HG03457 (cell line): ENCODE results near the gene NUMBL.
"Not testable (repeated sequence)": the region's sequence is repeated elsewhere in the genome, so short reads cannot be mapped to it uniquely, and the experiment has no call there.

Experiments
- ATAC-seq: cut with Tn5 transposase; IDR thresholded peaks from one replicate; pipeline ENCODE4 v1.9.1; 2021; ENCODE audit warnings: moderate number of reproducible peaks; ENCODE audit not compliant: unreplicated experiment

The NUMBL gene

GRCh38 chr19:40690050-40690692 is at the start of gene NUMBL:
Gene NUMBL (minus strand): TSS chr19:40690651. CDS start chr19:40690483, 168 bp downstream.
- ATAC-seq = peak; percentile 5

- ATAC-seq = no peak
Observed at GRCh38 chr19:40739030-40739839, 48.8 kb upstream of the NUMBL start.

- no peak for ATAC-seq
Observed at GRCh38 chr19:40737102-40737644, 46.7 kb upstream of the NUMBL start.

- ATAC-seq = no peak
Observed at GRCh38 chr19:40736661-40737060, 46.2 kb upstream of the NUMBL start.

- ATAC-seq = no peak
Observed at GRCh38 chr19:40735013-40735771, 44.7 kb upstream of the NUMBL start.

- no peak for ATAC-seq
Observed at GRCh38 chr19:40733149-40733548, 42.7 kb upstream of the NUMBL start.

GRCh38 chr19:40732304-40732703 is 41.9 kb upstream of the NUMBL start:
- not testable (repeated sequence) for ATAC-seq

- ATAC-seq = not testable (repeated sequence)
Observed at GRCh38 chr19:40730065-40730464, 39.6 kb upstream of the NUMBL start.

- no peak for ATAC-seq
Observed at GRCh38 chr19:40726279-40726678, 35.8 kb upstream of the NUMBL start.

GRCh38 chr19:40724855-40725254 is 34.4 kb upstream of the NUMBL start:
- ATAC-seq = no peak

GRCh38 chr19:40724315-40724714 is 33.9 kb upstream of the NUMBL start:
- ATAC-seq = no peak

- ATAC-seq = no peak
Observed at GRCh38 chr19:40723661-40724254, 33.3 kb upstream of the NUMBL start.

- ATAC-seq = no peak
Observed at GRCh38 chr19:40721936-40722661, 31.6 kb upstream of the NUMBL start.

- no peak for ATAC-seq
Observed at GRCh38 chr19:40721140-40721486, 30.7 kb upstream of the NUMBL start.

- no peak for ATAC-seq
Observed at GRCh38 chr19:40719414-40719894, 29.0 kb upstream of the NUMBL start.

- no peak for ATAC-seq
Observed at GRCh38 chr19:40718774-40719391, 28.4 kb upstream of the NUMBL start.

- no peak for ATAC-seq
Observed at GRCh38 chr19:40717880-40718773, 27.7 kb upstream of the NUMBL start.

GRCh38 chr19:40717325-40717879 is 27.0 kb upstream of the NUMBL start:
- peak; percentile 2 for ATAC-seq
